GM12878 (cell line): Measurements from ENCODE around the gene FERMT3. TPM values are rescaled to one million over a fixed set of nuclear protein-coding genes. Genes with fewer than 3 reads are reported as not detected.

Experiments
- CEBPB ChIP-seq, 2 experiments: fragments of 150-350 bp in 1 of 2; IDR thresholded peaks; 2 replicates each; pipeline ENCODE4 v1.6.1; 2012 to 2014; ENCODE audit warnings: low read depth in 2 of 2, low read length in 2 of 2, borderline replicate concordance in 1 of 2, inconsistent platforms in 1 of 2
- CREB1 ChIP-seq: IDR thresholded peaks from 2 replicates; pipeline ENCODE4 v1.6.1; 2012; ENCODE audit warnings: low read depth, mild to moderate bottlenecking, inconsistent platforms
- GATAD2B ChIP-seq: fragments of 450-650 bp; conservative IDR thresholded peaks from 2 replicates; pipeline ENCODE4 v1.6.1; 2017; ENCODE audit warnings: low read depth, mild to moderate bottlenecking, moderate library complexity
- POLR2AphosphoS2 ChIP-seq: IDR thresholded peaks from 2 replicates; pipeline ENCODE4 v1.6.1; 2011; ENCODE audit warnings: low read depth, mild to moderate bottlenecking, low read length, improper control_type of control experiment, moderate library complexity
- SMAD1 ChIP-seq: fragments of 450-650 bp; IDR thresholded peaks from 2 replicates; pipeline ENCODE4 v1.6.1; 2018; ENCODE audit warnings: mild to moderate bottlenecking, low read depth; ENCODE audit not compliant: partially characterized antibody
- SUPT20H ChIP-seq: IDR thresholded peaks from 2 replicates; pipeline ENCODE4 v1.6.1; 2011; ENCODE audit warnings: low read depth, mild to moderate bottlenecking, low read length, moderate library complexity, borderline replicate concordance; ENCODE audit not compliant: control insufficient read depth
- ZNF217 ChIP-seq: fragments of 450-650 bp; IDR thresholded peaks from 2 replicates; pipeline ENCODE4 v1.6.1; 2017; ENCODE audit warnings: antibody characterized with exemption, mild to moderate bottlenecking
- ZNF274 ChIP-seq: IDR thresholded peaks from one replicate; pipeline ENCODE4 v1.8.0; 2011; ENCODE audit not compliant: insufficient read length, insufficient read depth
- polyA plus RNA-seq, 11 experiments: library from polyadenylated mRNA; depleted of rRNA in 4 of 11; unstranded in 6 of 11; stranded (reverse) in 5 of 11; fragments of >200 nt; fragmentation: Nextera tagmentation in 4 of 11; fragmentation: Illumina TruSeq in 1 of 11; extraction: Ambion mirVana in 4 of 11; extraction: Trizol in 1 of 11; gene quantifications; 1 replicate in 1 of 11; 2 replicates in 10 of 11; pipeline versions ENCODE4 v1.2.1 to v1.2.3, GENCODE V29; 2011 to 2016; ENCODE audit warnings: inconsistent platforms in 2 of 11, missing spikeins in 2 of 11, low read depth in 1 of 11
- total RNA-seq, 4 experiments: library from RNA; depleted of rRNA in 3 of 4; stranded (reverse); fragments of >200 nt in 3 of 4; fragmentation: Illumina TruSeq in 1 of 4; extraction: Trizol in 1 of 4; gene quantifications; 2 replicates each; pipeline versions ENCODE4 v1.2.1 to v1.2.3, GENCODE V29; 2013 to 2021
- TF ChIP-seq, protein P1 (sequence below): IDR thresholded peaks from 2 replicates; pipeline ENCODE4 v1.6.1; 2011; ENCODE audit warnings: low read depth, low read length, improper control_type of control experiment, borderline replicate concordance
- TF ChIP-seq, protein P2 (sequence below): IDR thresholded peaks from 2 replicates; pipeline ENCODE4 v1.6.1; 2012; ENCODE audit warnings: low read depth, low read length, improper control_type of control experiment
- TF ChIP-seq, protein P3 (sequence below): IDR thresholded peaks from 2 replicates; pipeline ENCODE4 v1.6.1; 2012; ENCODE audit warnings: mild to moderate bottlenecking, low read depth, low read length
- TF ChIP-seq, protein P4 (sequence below): fragments of 450-650 bp; IDR thresholded peaks from 2 replicates; pipeline ENCODE4 v1.6.1; 2017; ENCODE audit warnings: mild to moderate bottlenecking, moderate library complexity
- TF ChIP-seq, protein P5 (sequence below): fragments of 450-650 bp; IDR thresholded peaks from 2 replicates; pipeline ENCODE4 v1.6.1; 2016; ENCODE audit warnings: mild to moderate bottlenecking

The FERMT3 gene
- total and polyA plus RNA-seq, 10 of the 15 experiments (the other 5 are each of a cell fraction or from before 2014, with no cell fraction given) = 2.0 to 211 (median 114) TPM

DNA sequence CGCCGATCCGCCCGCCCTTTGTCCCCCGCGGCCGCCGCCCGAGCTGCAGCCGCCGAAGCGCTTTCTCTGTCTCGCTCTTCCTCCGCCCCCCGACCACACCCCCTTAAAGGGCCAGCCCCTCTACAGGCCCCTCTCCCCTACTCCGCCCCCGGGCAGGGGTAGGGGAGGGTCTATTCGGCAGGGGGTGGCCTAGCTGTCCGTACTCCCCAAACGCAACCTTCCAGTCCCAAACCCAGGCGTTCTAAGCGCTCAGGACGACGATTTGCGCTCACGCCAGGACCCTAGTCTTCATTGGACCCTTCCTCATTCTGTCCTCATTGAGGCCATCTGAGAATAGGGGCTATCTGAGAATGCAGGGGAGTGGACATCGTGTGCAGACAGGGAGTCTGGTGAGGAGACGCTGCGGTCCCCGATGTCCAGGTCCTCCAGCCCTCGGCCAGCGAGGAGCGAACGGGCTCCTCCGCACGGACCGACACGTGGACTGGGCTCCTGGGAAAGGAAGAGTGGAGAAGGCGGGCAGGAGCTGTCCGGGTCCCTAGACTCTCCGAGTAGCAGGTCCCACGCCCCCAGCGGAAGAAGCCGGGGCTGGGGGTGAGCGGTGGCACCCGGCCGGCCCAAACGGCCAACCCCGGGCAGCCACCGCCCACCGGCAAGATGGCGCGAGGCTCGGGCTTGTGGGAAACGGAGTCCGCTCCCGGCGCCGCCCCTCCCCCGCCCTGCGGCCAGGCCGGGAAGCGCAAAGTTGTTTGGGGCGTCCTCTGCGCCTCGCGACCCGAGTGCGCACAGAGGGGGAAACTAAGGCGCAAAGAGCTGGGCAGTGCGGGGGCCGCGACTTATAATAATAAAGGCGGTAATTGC lies 40.6 kb downstream of the FERMT3 start, which contains the start of gene PPP1R14B (continued):
- TF ChIP-seq, protein P1, sequence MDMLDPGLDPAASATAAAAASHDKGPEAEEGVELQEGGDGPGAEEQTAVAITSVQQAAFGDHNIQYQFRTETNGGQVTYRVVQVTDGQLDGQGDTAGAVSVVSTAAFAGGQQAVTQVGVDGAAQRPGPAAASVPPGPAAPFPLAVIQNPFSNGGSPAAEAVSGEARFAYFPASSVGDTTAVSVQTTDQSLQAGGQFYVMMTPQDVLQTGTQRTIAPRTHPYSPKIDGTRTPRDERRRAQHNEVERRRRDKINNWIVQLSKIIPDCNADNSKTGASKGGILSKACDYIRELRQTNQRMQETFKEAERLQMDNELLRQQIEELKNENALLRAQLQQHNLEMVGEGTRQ = no peak
- no peak for TF ChIP-seq ZNF217
- no peak for TF ChIP-seq SMAD1
- no peak for TF ChIP-seq ZNF274
- no peak for TF ChIP-seq CEBPB (IDR thresholded peaks at IDR 0.05; ENCODE audit: borderline replicate concordance in 1 of 2, low read depth in 2 of 2, low read length in 2 of 2)
- TF ChIP-seq, protein P2, sequence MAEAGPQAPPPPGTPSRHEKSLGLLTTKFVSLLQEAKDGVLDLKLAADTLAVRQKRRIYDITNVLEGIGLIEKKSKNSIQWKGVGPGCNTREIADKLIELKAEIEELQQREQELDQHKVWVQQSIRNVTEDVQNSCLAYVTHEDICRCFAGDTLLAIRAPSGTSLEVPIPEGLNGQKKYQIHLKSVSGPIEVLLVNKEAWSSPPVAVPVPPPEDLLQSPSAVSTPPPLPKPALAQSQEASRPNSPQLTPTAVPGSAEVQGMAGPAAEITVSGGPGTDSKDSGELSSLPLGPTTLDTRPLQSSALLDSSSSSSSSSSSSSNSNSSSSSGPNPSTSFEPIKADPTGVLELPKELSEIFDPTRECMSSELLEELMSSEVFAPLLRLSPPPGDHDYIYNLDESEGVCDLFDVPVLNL = no peak
- no peak for TF ChIP-seq CREB1
- peak; percentile 51 for TF ChIP-seq GATAD2B
- TF ChIP-seq, protein P3, sequence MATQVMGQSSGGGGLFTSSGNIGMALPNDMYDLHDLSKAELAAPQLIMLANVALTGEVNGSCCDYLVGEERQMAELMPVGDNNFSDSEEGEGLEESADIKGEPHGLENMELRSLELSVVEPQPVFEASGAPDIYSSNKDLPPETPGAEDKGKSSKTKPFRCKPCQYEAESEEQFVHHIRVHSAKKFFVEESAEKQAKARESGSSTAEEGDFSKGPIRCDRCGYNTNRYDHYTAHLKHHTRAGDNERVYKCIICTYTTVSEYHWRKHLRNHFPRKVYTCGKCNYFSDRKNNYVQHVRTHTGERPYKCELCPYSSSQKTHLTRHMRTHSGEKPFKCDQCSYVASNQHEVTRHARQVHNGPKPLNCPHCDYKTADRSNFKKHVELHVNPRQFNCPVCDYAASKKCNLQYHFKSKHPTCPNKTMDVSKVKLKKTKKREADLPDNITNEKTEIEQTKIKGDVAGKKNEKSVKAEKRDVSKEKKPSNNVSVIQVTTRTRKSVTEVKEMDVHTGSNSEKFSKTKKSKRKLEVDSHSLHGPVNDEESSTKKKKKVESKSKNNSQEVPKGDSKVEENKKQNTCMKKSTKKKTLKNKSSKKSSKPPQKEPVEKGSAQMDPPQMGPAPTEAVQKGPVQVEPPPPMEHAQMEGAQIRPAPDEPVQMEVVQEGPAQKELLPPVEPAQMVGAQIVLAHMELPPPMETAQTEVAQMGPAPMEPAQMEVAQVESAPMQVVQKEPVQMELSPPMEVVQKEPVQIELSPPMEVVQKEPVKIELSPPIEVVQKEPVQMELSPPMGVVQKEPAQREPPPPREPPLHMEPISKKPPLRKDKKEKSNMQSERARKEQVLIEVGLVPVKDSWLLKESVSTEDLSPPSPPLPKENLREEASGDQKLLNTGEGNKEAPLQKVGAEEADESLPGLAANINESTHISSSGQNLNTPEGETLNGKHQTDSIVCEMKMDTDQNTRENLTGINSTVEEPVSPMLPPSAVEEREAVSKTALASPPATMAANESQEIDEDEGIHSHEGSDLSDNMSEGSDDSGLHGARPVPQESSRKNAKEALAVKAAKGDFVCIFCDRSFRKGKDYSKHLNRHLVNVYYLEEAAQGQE = no peak
- TF ChIP-seq, protein P4, sequence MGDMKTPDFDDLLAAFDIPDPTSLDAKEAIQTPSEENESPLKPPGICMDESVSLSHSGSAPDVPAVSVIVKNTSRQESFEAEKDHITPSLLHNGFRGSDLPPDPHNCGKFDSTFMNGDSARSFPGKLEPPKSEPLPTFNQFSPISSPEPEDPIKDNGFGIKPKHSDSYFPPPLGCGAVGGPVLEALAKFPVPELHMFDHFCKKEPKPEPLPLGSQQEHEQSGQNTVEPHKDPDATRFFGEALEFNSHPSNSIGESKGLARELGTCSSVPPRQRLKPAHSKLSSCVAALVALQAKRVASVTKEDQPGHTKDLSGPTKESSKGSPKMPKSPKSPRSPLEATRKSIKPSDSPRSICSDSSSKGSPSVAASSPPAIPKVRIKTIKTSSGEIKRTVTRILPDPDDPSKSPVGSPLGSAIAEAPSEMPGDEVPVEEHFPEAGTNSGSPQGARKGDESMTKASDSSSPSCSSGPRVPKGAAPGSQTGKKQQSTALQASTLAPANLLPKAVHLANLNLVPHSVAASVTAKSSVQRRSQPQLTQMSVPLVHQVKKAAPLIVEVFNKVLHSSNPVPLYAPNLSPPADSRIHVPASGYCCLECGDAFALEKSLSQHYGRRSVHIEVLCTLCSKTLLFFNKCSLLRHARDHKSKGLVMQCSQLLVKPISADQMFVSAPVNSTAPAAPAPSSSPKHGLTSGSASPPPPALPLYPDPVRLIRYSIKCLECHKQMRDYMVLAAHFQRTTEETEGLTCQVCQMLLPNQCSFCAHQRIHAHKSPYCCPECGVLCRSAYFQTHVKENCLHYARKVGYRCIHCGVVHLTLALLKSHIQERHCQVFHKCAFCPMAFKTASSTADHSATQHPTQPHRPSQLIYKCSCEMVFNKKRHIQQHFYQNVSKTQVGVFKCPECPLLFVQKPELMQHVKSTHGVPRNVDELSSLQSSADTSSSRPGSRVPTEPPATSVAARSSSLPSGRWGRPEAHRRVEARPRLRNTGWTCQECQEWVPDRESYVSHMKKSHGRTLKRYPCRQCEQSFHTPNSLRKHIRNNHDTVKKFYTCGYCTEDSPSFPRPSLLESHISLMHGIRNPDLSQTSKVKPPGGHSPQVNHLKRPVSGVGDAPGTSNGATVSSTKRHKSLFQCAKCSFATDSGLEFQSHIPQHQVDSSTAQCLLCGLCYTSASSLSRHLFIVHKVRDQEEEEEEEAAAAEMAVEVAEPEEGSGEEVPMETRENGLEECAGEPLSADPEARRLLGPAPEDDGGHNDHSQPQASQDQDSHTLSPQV = no peak
- TF ChIP-seq SUPT20H = no peak
- TF ChIP-seq, protein P5, sequence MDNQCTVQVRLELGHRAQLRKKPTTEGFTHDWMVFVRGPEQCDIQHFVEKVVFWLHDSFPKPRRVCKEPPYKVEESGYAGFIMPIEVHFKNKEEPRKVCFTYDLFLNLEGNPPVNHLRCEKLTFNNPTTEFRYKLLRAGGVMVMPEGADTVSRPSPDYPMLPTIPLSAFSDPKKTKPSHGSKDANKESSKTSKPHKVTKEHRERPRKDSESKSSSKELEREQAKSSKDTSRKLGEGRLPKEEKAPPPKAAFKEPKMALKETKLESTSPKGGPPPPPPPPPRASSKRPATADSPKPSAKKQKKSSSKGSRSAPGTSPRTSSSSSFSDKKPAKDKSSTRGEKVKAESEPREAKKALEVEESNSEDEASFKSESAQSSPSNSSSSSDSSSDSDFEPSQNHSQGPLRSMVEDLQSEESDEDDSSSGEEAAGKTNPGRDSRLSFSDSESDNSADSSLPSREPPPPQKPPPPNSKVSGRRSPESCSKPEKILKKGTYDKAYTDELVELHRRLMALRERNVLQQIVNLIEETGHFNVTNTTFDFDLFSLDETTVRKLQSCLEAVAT = no peak
- no peak for TF ChIP-seq POLR2AphosphoS2
